Naive thymus-derived CD8-positive, alpha-beta T cell (primary cell): Measurements from ENCODE around the gene MFAP3L. TPM values are rescaled to one million over a fixed set of nuclear protein-coding genes. Genes with fewer than 3 reads are reported as not detected.

Source experiments
- ATAC-seq, 2 donors: fragments of 150-1000 bp; cut with Tn5 transposase in 1 of 2; sonication (Bioruptor Pico), chemical (Tn5 transposase) in 1 of 2; 1 replicate in 1 of 2; 2 replicates in 1 of 2; pipeline ENCODE4 v1.10.0; 2021; ENCODE audit warnings: mild to moderate bottlenecking in 2 of 2, moderate library complexity in 2 of 2
- POLR2A ChIA-PET: fragments of 350-600 bp; sonication (Branson Sonifier 250); formaldehyde crosslinking; loops from one replicate; lab custom pipeline; 2021; ENCODE audit warnings: antibody characterized with exemption; lab: Charles Lee
- DNase-seq, 10 donors: peaks; one replicate each; pipeline versions ENCODE4 v3.0.0 to v3.0.0-alpha.2; 2020 to 2022
- H3K27ac Mint-ChIP-seq, 10 donors: one replicate each; pipeline ENCODE4 v1.8.0; 2020 to 2022; ENCODE audit warnings: mild to moderate bottlenecking in 10 of 10, mixed read lengths in 10 of 10, moderate library complexity in 4 of 10, inconsistent platforms in 1 of 10
- H3K27me3 Mint-ChIP-seq, 5 donors: one replicate each; pipeline ENCODE4 v1.8.0; 2021 to 2022; ENCODE audit warnings: mixed read lengths in 5 of 5
- H3K36me3 Mint-ChIP-seq, 3 donors: one replicate each; pipeline ENCODE4 v1.8.0; 2020 to 2022; ENCODE audit warnings: mixed read lengths in 3 of 3, mild to moderate bottlenecking in 2 of 3, inconsistent platforms in 1 of 3
- H3K4me1 Mint-ChIP-seq, 4 donors: one replicate each; pipeline ENCODE4 v1.8.0; 2021 to 2022; ENCODE audit warnings: mixed read lengths in 4 of 4
- H3K4me3 Mint-ChIP-seq, 10 donors: one replicate each; pipeline ENCODE4 v1.8.0; 2020 to 2022; ENCODE audit warnings: mild to moderate bottlenecking in 10 of 10, mixed read lengths in 10 of 10, moderate library complexity in 6 of 10, inconsistent platforms in 1 of 10
- H3K9me3 Mint-ChIP-seq, 9 donors: one replicate each; pipeline ENCODE4 v1.8.0; 2020 to 2022; ENCODE audit warnings: mixed read lengths in 9 of 9, mild to moderate bottlenecking in 3 of 9, inconsistent platforms in 1 of 9, moderate library complexity in 1 of 9
- polyA plus RNA-seq, 3 donors: library from polyadenylated mRNA; unstranded; fragments of 300-500 nt; fragmentation: Illumina TruSeq; gene quantifications; one replicate each; pipeline ENCODE4 v1.2.3, GENCODE V29; 2021
- total RNA-seq, 8 experiments: library from RNA in 2 of 8; stranded (reverse) in 2 of 8; gene quantifications; one replicate each; pipeline ENCODE4 v1.2.3 and lab custom pipeline; 2021 to 2026

The MFAP3L gene
- total and polyA plus RNA-seq, 5 experiments from 2014 or later, result 0.14 to 4.0 (median 1.6) TPM; not detected in 1

DNA sequence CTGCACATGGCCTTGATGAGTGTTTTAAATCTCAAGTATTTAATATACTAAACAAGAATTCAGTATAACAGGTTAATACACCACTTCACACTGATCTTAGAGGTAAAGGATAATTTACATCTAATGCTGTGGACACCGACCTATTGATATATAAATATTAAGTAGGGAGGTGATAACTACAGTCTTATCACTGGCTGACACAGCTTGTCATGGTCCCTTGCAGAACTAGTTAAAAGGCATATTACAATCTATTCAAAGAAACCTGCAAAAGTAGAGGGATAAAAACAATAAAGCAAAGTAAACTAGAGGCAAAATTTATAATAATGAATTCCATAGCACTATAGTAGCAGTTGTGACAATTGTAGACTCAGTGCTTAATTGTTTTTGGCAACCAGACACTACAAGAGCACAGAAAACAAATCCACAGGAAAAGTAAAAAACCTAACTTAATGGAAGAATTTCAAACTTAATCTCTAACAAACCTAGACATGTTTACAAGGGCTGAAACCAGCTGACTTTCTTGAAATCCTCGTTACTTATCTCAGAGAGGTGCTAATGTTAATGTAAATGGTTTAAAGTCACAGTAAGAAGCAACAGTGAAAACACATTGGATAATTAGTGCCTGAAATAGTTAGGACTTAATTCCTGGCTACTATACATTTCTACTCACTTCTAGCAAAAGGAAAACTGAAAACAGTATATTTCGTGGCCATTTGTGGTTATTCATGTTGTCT lies 25.0 kb downstream of the MFAP3L start:
- POLR2A ChIA-PET, result no interaction called here
- no peaks in the 10 kb centered on the region for H3K4me1 Mint-ChIP-seq
- DNase-seq, result no peak
- no peaks in the 10 kb centered on the region for H3K36me3 Mint-ChIP-seq
- ATAC-seq, result no peak
- peaks cover 0 to 3% (median 0%) of the 10 kb centered on the region in 5 donors for H3K27me3 Mint-ChIP-seq
- no peak overlapping the region for H3K27ac Mint-ChIP-seq
- H3K4me3 Mint-ChIP-seq, result no peak overlapping the region
- H3K9me3 Mint-ChIP-seq, result no peaks in the 10 kb centered on the region

DNA sequence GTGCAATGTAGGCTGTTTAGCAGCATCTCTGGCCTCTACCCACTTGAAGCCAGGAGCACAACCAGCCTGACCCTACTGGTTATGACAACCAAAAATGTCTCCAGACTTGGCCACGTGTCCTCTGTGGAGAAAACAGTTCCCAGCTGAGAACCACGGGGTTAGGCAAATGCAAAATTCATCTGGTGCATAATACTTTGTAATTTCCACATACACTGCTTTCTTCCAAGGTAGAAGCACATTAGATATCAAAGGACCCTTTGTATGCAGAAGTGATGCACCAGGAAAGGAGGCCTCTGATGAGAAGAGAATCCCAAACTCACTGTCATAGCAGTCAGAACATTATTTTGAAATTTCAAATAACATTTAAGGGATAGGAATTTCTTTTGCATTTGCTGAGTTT lies 26.3 kb downstream of the MFAP3L start:
- Mint-ChIP-seq H3K27me3 (peaks cover 0 to 4% (median 0%) of the 10 kb centered on the region in 5 donors), H3K4me3 (no peak overlapping the region), H3K36me3 (no peaks in the 10 kb centered on the region), H3K4me1 (no peaks in the 10 kb centered on the region), H3K27ac (no peak overlapping the region), H3K9me3 (no peaks in the 10 kb centered on the region)
- ATAC-seq, result no peak
- POLR2A ChIA-PET, result no interaction called here
- DNase-seq, result no peak

DNA sequence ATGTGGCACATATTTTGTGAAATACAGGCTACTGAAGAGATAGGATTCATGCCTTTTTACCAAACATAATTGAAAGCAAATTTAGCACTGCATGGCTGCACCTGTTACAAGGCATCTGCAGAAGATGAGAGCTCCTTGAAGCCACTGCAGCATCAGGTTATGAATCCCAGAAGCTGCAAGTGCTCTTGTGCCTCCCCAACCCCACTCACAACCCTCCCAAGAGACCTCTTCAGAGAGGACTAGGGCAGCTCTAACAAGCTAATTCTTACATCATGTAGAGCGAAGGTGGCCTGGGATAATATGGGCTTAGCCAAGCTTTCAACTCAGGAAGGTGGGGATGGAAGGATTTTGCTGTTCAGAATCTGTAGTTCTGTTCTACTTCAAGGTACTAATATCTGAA lies 27.2 kb downstream of the MFAP3L start:
- ATAC-seq (no peak), DNase-seq (no peak)
- POLR2A ChIA-PET, result no interaction called here
- H3K27me3 Mint-ChIP-seq, result peaks cover 0 to 4% (median 0%) of the 10 kb centered on the region in 5 donors
- H3K36me3 Mint-ChIP-seq, result no peaks in the 10 kb centered on the region
- H3K4me3 Mint-ChIP-seq, result no peak overlapping the region
- no peaks in the 10 kb centered on the region for H3K4me1 Mint-ChIP-seq
- no peaks in the 10 kb centered on the region for H3K9me3 Mint-ChIP-seq
- H3K27ac Mint-ChIP-seq, result no peak overlapping the region

- H3K4me1 Mint-ChIP-seq, result no peaks in the 10 kb centered on the region
- ATAC-seq, result no peak
- no peaks in the 10 kb centered on the region for H3K36me3 Mint-ChIP-seq
- peaks cover 0 to 9% (median 3%) of the 10 kb centered on the region in 5 donors for H3K27me3 Mint-ChIP-seq
- H3K9me3 Mint-ChIP-seq, result peaks cover 0 to 8% (median 0%) of the 10 kb centered on the region in 9 donors
- H3K4me3 Mint-ChIP-seq, result no peak overlapping the region
- H3K27ac Mint-ChIP-seq, result no peak overlapping the region
- DNase-seq, result no peak
- POLR2A ChIA-PET, result interaction anchor here (0.6 kb wide), 1 partner anchor 355 kb away, joined by 3 read pairs; no protein-coding TSS in a partner anchor
Measured at GRCh38 chr4:169996379-169997240, 29.6 kb downstream of the MFAP3L start.

DNA sequence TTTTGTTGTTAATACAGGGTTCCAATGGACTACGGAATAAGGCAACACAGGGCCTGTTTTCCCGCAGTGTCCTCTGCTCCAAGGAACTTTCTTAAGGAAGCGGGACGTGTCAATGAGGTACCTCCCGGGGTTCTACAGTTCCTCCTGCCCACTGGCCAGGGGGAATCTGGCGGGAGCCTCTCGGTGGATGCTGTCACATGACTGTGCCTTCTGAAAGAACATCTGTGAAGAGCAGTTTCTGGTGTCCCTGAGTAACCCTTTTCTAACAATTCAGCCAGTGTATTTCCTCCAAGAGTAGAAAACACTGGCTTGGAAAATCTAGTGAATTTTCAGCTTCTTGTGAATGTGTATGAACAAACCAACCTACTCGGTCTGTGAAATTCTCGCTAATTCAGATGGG lies 32.7 kb downstream of the MFAP3L start:
- ATAC-seq (no peak), DNase-seq (no peak)
- POLR2A ChIA-PET, result no interaction called here
- Mint-ChIP-seq H3K9me3 (peaks cover 0 to 8% (median 0%) of the 10 kb centered on the region in 9 donors), H3K4me3 (no peak overlapping the region), H3K27me3 (peaks cover 0 to 11% (median 3%) of the 10 kb centered on the region in 5 donors), H3K36me3 (no peaks in the 10 kb centered on the region), H3K27ac (no peak overlapping the region), H3K4me1 (no peaks in the 10 kb centered on the region)

- POLR2A ChIA-PET, result no interaction called here
- H3K27ac Mint-ChIP-seq, result no peak overlapping the region
- H3K4me1 Mint-ChIP-seq, result no peaks in the 10 kb centered on the region
Measured at GRCh38 chr4:169988252-169988651, 37.9 kb downstream of the MFAP3L start.

DNA sequence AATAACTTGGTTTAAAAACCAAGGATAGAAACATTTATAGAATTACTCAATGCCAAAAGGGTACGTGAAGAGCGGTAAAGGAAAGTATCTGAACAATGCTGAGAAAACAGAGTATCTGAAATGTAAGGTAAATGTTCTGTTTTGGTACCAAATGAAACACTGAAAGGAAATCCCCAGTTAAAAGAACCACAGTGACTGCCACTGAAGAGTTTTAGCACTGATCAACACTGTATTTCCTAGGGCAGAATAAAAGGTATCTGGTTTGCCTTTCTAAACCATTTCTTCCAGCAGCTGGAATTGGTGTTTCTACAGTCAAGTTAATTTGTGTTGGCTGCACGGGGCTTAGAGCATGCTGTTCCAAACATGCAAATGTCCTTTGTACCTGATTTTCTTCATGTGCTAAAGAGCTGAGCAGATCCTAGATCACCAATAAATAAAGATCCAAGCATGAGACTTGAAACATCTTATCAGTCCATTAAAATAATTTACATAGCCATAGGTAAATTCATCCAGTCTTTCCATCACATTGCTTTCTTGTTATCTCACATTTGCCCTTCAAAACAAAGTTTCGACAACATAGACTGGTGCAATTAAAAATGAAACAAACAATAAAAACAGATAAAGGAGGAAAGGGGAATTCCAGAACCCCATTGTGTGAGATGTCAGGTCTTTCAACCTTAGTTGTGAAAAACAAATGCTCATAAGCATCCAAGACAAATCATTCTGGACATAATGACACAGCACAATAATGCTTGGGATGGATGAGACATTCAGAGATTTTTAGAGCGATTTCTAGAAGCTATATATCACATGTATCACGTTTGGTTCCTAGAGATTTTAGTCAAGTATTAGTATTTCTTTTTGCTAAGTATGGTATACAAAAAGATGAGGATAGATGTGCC lies 38.6 kb downstream of the MFAP3L start:
- Mint-ChIP-seq H3K9me3 (peaks cover 0 to 8% (median 0%) of the 10 kb centered on the region in 9 donors), H3K4me1 (no peaks in the 10 kb centered on the region), H3K4me3 (no peak overlapping the region), H3K36me3 (no peaks in the 10 kb centered on the region), H3K27me3 (peaks cover 0 to 14% (median 3%) of the 10 kb centered on the region in 5 donors), H3K27ac (no peak overlapping the region)
- DNase-seq, result no peak
- no peak for ATAC-seq
- POLR2A ChIA-PET, result no interaction called here

More at GRCh38 chr4:169988252-169988651, 37.9 kb downstream of the MFAP3L start:
- no peak for DNase-seq
- Mint-ChIP-seq H3K4me3 (no peak overlapping the region), H3K36me3 (no peaks in the 10 kb centered on the region), H3K9me3 (peaks cover 0 to 8% (median 0%) of the 10 kb centered on the region in 9 donors), H3K27me3 (peaks cover 0 to 14% (median 3%) of the 10 kb centered on the region in 5 donors)
- no peak for ATAC-seq

GRCh38 chr4:169986369-169986768 lies 39.8 kb downstream of the MFAP3L start:
- Mint-ChIP-seq H3K4me1 (no peaks in the 10 kb centered on the region), H3K9me3 (no peaks in the 10 kb centered on the region), H3K36me3 (no peaks in the 10 kb centered on the region), H3K4me3 (no peak overlapping the region), H3K27ac (no peak overlapping the region), H3K27me3 (peaks cover 2 to 8% (median 7%) of the 10 kb centered on the region in 5 donors)
- no peak for ATAC-seq
- POLR2A ChIA-PET, result interaction anchor here (0.6 kb wide), 1 partner anchor 13 kb away, joined by 3 read pairs; no protein-coding TSS in a partner anchor
- no peak for DNase-seq

GRCh38 chr4:169985881-169986280 lies 40.3 kb downstream of the MFAP3L start:
- H3K4me1 Mint-ChIP-seq, result no peaks in the 10 kb centered on the region
- DNase-seq (no peak), ATAC-seq (no peak)
- H3K9me3 Mint-ChIP-seq, result no peaks in the 10 kb centered on the region
- peaks cover 5 to 9% (median 7%) of the 10 kb centered on the region in 5 donors for H3K27me3 Mint-ChIP-seq
- POLR2A ChIA-PET, result interaction anchor here (0.6 kb wide), 1 partner anchor 13 kb away, joined by 3 read pairs; no protein-coding TSS in a partner anchor
- H3K36me3 Mint-ChIP-seq, result no peaks in the 10 kb centered on the region
- no peak overlapping the region for H3K27ac Mint-ChIP-seq
- no peak overlapping the region for H3K4me3 Mint-ChIP-seq

DNA sequence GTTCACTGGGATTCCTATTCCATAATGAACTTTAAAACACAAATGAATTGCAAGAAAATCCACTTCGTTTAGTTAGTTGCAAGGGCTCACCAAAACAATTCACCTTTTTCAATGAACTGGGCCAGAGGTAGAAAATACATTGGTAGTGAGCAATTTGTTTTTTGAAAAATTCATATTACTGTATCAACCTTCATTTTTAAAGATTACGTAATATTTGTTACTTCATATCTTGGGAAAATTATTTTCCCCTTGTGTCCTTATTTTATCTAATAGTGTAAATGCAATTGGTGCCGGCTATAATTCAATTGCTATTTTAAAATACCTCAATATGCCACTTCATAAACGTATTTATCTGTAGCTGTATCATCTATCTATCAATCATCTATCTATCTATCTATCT lies 41.5 kb downstream of the MFAP3L start:
- Mint-ChIP-seq H3K27me3 (peaks cover 6 to 10% (median 9%) of the 10 kb centered on the region in 5 donors), H3K9me3 (no peaks in the 10 kb centered on the region), H3K27ac (no peak overlapping the region), H3K36me3 (no peaks in the 10 kb centered on the region), H3K4me3 (no peak overlapping the region), H3K4me1 (no peaks in the 10 kb centered on the region)
- no peak for ATAC-seq
- POLR2A ChIA-PET, result no interaction called here
- DNase-seq, result no peak

- Mint-ChIP-seq H3K36me3 (no peaks in the 10 kb centered on the region), H3K9me3 (no peaks in the 10 kb centered on the region), H3K4me3 (no peak overlapping the region), H3K27ac (no peak overlapping the region), H3K27me3 (peaks cover 6 to 11% (median 9%) of the 10 kb centered on the region in 5 donors), H3K4me1 (no peaks in the 10 kb centered on the region)
- POLR2A ChIA-PET, result no interaction called here
- DNase-seq, result no peak
- ATAC-seq, result no peak
Measured at GRCh38 chr4:169984173-169984572, 42.0 kb downstream of the MFAP3L start.

GRCh38 chr4:169976951-169977350 lies 49.2 kb downstream of the MFAP3L start:
- ATAC-seq (no peak), DNase-seq (no peak)
- Mint-ChIP-seq H3K36me3 (no peaks in the 10 kb centered on the region), H3K9me3 (no peaks in the 10 kb centered on the region), H3K27ac (no peak overlapping the region), H3K4me3 (no peak overlapping the region), H3K4me1 (no peaks in the 10 kb centered on the region), H3K27me3 (peaks cover 14 to 42% (median 21%) of the 10 kb centered on the region in 5 donors)
- POLR2A ChIA-PET, result no interaction called here
